GM12878 (cell line): Measurements from ENCODE around the gene OLAH. TPM values are rescaled to one million over a fixed set of nuclear protein-coding genes. Genes with fewer than 3 reads are reported as not detected.

Experiments
- ATAC-seq: fragments of 200-7000 bp; cut with Tn5 transposase; 3 replicates; pipeline ENCODE4 v1.9.1; 2020; ENCODE audit warnings: mild to moderate bottlenecking, moderate library complexity
- BruUV-seq: library from RNA; stranded (reverse); fragments of 400-500 nt; replicated peaks from 2 replicates; lab custom pipeline; 2021; lab: Mats Ljungman, UMichigan
- CTCF ChIA-PET: fragments of 300-600 bp; sonication (Branson Sonifier 250); formaldehyde crosslinking; extraction: SDS; loops from one replicate; lab custom pipeline; 2021; ENCODE audit warnings: inconsistent platforms; lab: Yijun Ruan, JAX
- POLR2A ChIA-PET: fragments of 350-600 bp; formaldehyde crosslinking; extraction: SDS; loops from one replicate; lab custom pipeline; 2021; ENCODE audit warnings: inconsistent platforms; lab: Charles Lee
- RAD21 ChIA-PET: fragments of 300-600 bp; sonication (Branson Sonifier 250); formaldehyde crosslinking; loops from one replicate; lab custom pipeline; 2023; ENCODE audit warnings: antibody characterized with exemption; ENCODE audit not compliant: unreplicated experiment; lab: Charles Lee
- SMC1A ChIA-PET: fragments of 300-600 bp; sonication (Branson Sonifier 250); formaldehyde crosslinking; loops from one replicate; lab custom pipeline; 2023; ENCODE audit not compliant: unreplicated experiment, uncharacterized antibody; lab: Charles Lee
- DNase-seq: peaks from one replicate; pipeline ENCODE4 v3.0.0-alpha.2; 2011; ENCODE audit warnings: low read depth, low spot score
- FAIRE-seq: peaks from 3 replicates; lab custom pipeline; 2011; peaks lifted over from hg19 to GRCh38; lab: Jason Lieb, UNC
- H2AFZ ChIP-seq: 2 replicates; pipeline ENCODE4 v1.6.0; 2011; ENCODE audit warnings: low read depth, low read length, control low read depth; ENCODE audit not compliant: control insufficient read depth
- H3K27ac ChIP-seq: 2 replicates; pipeline ENCODE4 v1.5.1; 2011; ENCODE audit warnings: control low read depth; ENCODE audit not compliant: control insufficient read depth, insufficient read depth
- H3K27me3 ChIP-seq, 2 experiments: replicated peaks in 1 of 2; 2 replicates each; pipeline versions ENCODE4 v1.6.0 to v1.6.1; 2011; ENCODE audit warnings: low read length in 1 of 2; ENCODE audit not compliant: control insufficient read depth in 2 of 2, insufficient read depth in 2 of 2
- H3K36me3 ChIP-seq, 2 experiments: 2 replicates each; pipeline ENCODE4 v1.5.1; 2011; ENCODE audit warnings: low read length in 1 of 2; ENCODE audit not compliant: control insufficient read depth in 2 of 2, insufficient read depth in 2 of 2
- H3K4me1 ChIP-seq: 2 replicates; pipeline ENCODE4 v1.6.1; 2011; ENCODE audit warnings: mild to moderate bottlenecking, low read length, moderate library complexity, mixed read lengths; ENCODE audit not compliant: control insufficient read depth, insufficient read depth
- H3K4me2 ChIP-seq: 2 replicates; pipeline ENCODE4 v1.6.0; 2011; ENCODE audit warnings: control low read depth; ENCODE audit not compliant: control insufficient read depth, insufficient read depth
- H3K4me3 ChIP-seq: fragments of 200-600 bp; sonication (generic); 2 replicates; pipeline ENCODE4 v1.5.1; 2016
- H3K79me2 ChIP-seq: 2 replicates; pipeline ENCODE4 v1.6.0; 2011; ENCODE audit warnings: low read length; ENCODE audit not compliant: control insufficient read depth, insufficient read depth
- H3K9ac ChIP-seq: 2 replicates; pipeline ENCODE4 v1.8.0; 2011; ENCODE audit warnings: low read length, control low read depth, mixed read lengths; ENCODE audit not compliant: control insufficient read depth, insufficient read depth
- H3K9me3 ChIP-seq: replicated peaks from 3 replicates; pipeline ENCODE4 v1.5.1; 2011; ENCODE audit warnings: mild to moderate bottlenecking, low read length; ENCODE audit not compliant: control insufficient read depth, insufficient read depth
- H4K20me1 ChIP-seq: 2 replicates; pipeline ENCODE4 v1.6.0; 2011; ENCODE audit not compliant: control insufficient read depth, insufficient read depth
- BCL11A ChIP-seq: IDR thresholded peaks from 2 replicates; pipeline ENCODE4 v1.6.1; 2011; ENCODE audit warnings: low read depth, low read length
- GATAD2B ChIP-seq: fragments of 450-650 bp; conservative IDR thresholded peaks from 2 replicates; pipeline ENCODE4 v1.6.1; 2017; ENCODE audit warnings: low read depth, mild to moderate bottlenecking, moderate library complexity
- HDGF ChIP-seq: fragments of 450-650 bp; IDR thresholded peaks from 2 replicates; pipeline ENCODE4 v1.6.1; 2016; ENCODE audit warnings: antibody characterized with exemption
- IKZF1 ChIP-seq: fragments of 450-650 bp; conservative IDR thresholded peaks from 2 replicates; pipeline ENCODE4 v1.6.1; 2017; ENCODE audit warnings: antibody characterized with exemption, mild to moderate bottlenecking
- IRF4 ChIP-seq: IDR thresholded peaks from 2 replicates; pipeline ENCODE4 v1.6.1; 2011; ENCODE audit warnings: low read depth, low read length
- SKIL ChIP-seq: fragments of 450-650 bp; IDR thresholded peaks from 2 replicates; pipeline ENCODE4 v1.6.1; 2017; ENCODE audit warnings: mild to moderate bottlenecking, low read depth, inconsistent platforms; ENCODE audit not compliant: poor library complexity, severe bottlenecking
- USF2 ChIP-seq: IDR thresholded peaks from 2 replicates; pipeline ENCODE4 v1.6.1; 2011; ENCODE audit warnings: low read depth, low read length, improper control_type of control experiment, borderline replicate concordance
- ZNF207 ChIP-seq: fragments of 450-650 bp; IDR thresholded peaks from 2 replicates; pipeline ENCODE4 v1.6.1; 2014; ENCODE audit warnings: antibody characterized with exemption, mild to moderate bottlenecking, borderline replicate concordance
- ZNF622 ChIP-seq: fragments of 450-650 bp; IDR thresholded peaks from 2 replicates; pipeline ENCODE4 v1.6.1; 2017; ENCODE audit warnings: mild to moderate bottlenecking, inconsistent platforms
- WGBS: methylation state at CpG from one replicate; pipeline ENCODE4 v1.1.6; 2016; ENCODE audit warnings: low lambda C conversion rate; ENCODE audit not compliant: insufficient replicate concordance, insufficient coverage; ENCODE audit errors: missing lambda C conversion rate; 5-methylcytosine and 5-hydroxymethylcytosine counted together
- in situ Hi-C: fragments of 300-500 bp; cut with MboI; formaldehyde crosslinking; loops from 9 replicates; pipeline ENCODE4 v1.14.3; 2018; ENCODE audit warnings: mixed read lengths
- intact Hi-C: fragments of 100-400 bp; cut with micrococcal nuclease; formaldehyde crosslinking; loops from one replicate; pipeline ENCODE4 v1.14.2; 2022; ENCODE audit not compliant: unreplicated experiment
- polyA plus RNA-seq, 11 experiments: library from polyadenylated mRNA; depleted of rRNA in 4 of 11; unstranded in 6 of 11; stranded (reverse) in 5 of 11; fragments of >200 nt; fragmentation: Nextera tagmentation in 4 of 11; fragmentation: Illumina TruSeq in 1 of 11; extraction: Ambion mirVana in 4 of 11; extraction: Trizol in 1 of 11; gene quantifications; 1 replicate in 1 of 11; 2 replicates in 10 of 11; pipeline versions ENCODE4 v1.2.1 to v1.2.3, GENCODE V29; 2011 to 2016; ENCODE audit warnings: inconsistent platforms in 2 of 11, missing spikeins in 2 of 11, low read depth in 1 of 11
- total RNA-seq, 4 experiments: library from RNA; depleted of rRNA in 3 of 4; stranded (reverse); fragments of >200 nt in 3 of 4; fragmentation: Illumina TruSeq in 1 of 4; extraction: Trizol in 1 of 4; gene quantifications; 2 replicates each; pipeline versions ENCODE4 v1.2.1 to v1.2.3, GENCODE V29; 2013 to 2021

Gene OLAH
- total and polyA plus RNA-seq, 10 of the 15 experiments (the other 5 are each of a cell fraction or from before 2014, with no cell fraction given), result 0.10 to 1.4 (median 0.59) TPM; not detected in 1

- H3K9me3 ChIP-seq, result peaks cover 2% of the 10 kb centered on the region; the same call in 2 of the 3 replicates
- ATAC-seq (no peak), FAIRE-seq (no peak), DNase-seq (no peak)
- no peaks in the 10 kb centered on the region for H3K79me2 ChIP-seq
- ChIA-PET SMC1A (no interaction called here), POLR2A (no interaction called here), CTCF (no interaction called here), RAD21 (no interaction called here)
- no peak overlapping the region for H2AFZ ChIP-seq
- no peaks in the 10 kb centered on the region for H4K20me1 ChIP-seq
- intact Hi-C loops, result no loop called here
- WGBS, result 2% methylated on average over 2 of the region's 2 CpGs
- H3K36me3 ChIP-seq, result no peaks in the 10 kb centered on the region
- no peak overlapping the region for H3K9ac ChIP-seq
- H3K4me3 ChIP-seq, result no peak overlapping the region
- no peaks in the 10 kb centered on the region for H3K4me1 ChIP-seq
- H3K27me3 ChIP-seq, result no peaks in the 10 kb centered on the region; a peak in 1 of 4 replicates
- no peak overlapping the region for H3K27ac ChIP-seq
- in situ Hi-C loops, result no loop called here
- no TSS peak for BruUV-seq
- no peak overlapping the region for H3K4me2 ChIP-seq
- TF ChIP-seq BCL11A (no peak), GATAD2B (no peak), IRF4 (no peak), HDGF (no peak), USF2 (no peak), ZNF207 (no peak)
Observed at GRCh38 chr10:15060638-15061037, 16.9 kb downstream of the OLAH start.

- Histone ChIP-seq H2AFZ (no peak overlapping the region), H4K20me1 (no peaks in the 10 kb centered on the region), H3K27me3 (no peaks in the 10 kb centered on the region; a peak in 1 of 4 replicates), H3K4me2 (no peak overlapping the region), H3K4me1 (no peaks in the 10 kb centered on the region), H3K9me3 (no peaks in the 10 kb centered on the region; the same call in 2 of the 3 replicates), H3K36me3 (no peaks in the 10 kb centered on the region), H3K4me3 (no peak overlapping the region), H3K27ac (no peak overlapping the region), H3K9ac (no peak overlapping the region), H3K79me2 (no peaks in the 10 kb centered on the region)
- ATAC-seq (peak; percentile 64), DNase-seq (no peak), FAIRE-seq (no peak)
- ChIA-PET CTCF (no interaction called here), SMC1A (interaction anchor here (0.9 to 1.4 kb wide), 2 partner anchors 40 to 75 kb away, joined by 3 read pairs; no protein-coding TSS in a partner anchor), POLR2A (no interaction called here), RAD21 (no interaction called here)
- in situ Hi-C loops, result no loop called here
- intact Hi-C loops, result no loop called here
- BruUV-seq, result no TSS peak
- 21% methylated on average over 5 of the region's 5 CpGs for WGBS
- no peak for TF ChIP-seq IKZF1
- no peak for TF ChIP-seq ZNF622
- peak; percentile 35 for TF ChIP-seq SKIL
- TF ChIP-seq, all 136 proteins: peak for 1
Observed at GRCh38 chr10:15067154-15067553, 23.4 kb downstream of the OLAH start.
